Measurements from ENCODE around the gene CPEB1. TPM values are rescaled to one million over a fixed set of nuclear protein-coding genes. Genes with fewer than 3 reads are reported as not detected.

The CPEB1 gene
- total and polyA plus RNA-seq, 2 of the 13 experiments (the other 11 are each of a cell fraction or from before 2014, with no cell fraction given), result 0.03 to 0.07 TPM

- TF ChIP-seq SNAPC2 (CRISPR knock-in tag; IDR thresholded peaks at IDR 0.05) (peak; percentile 72; the same call in 1 of the 2 replicates), IRF9 (CRISPR knock-in tag; IDR thresholded peaks at IDR 0.05; ENCODE audit: borderline replicate concordance) (peak; percentile 70; the same call in 1 of the 2 replicates), ZNF674 (CRISPR knock-in tag; IDR thresholded peaks at IDR 0.05; ENCODE audit: low read depth) (no peak), ZNF629 (CRISPR knock-in tag; conservative IDR thresholded peaks at IDR 0.05) (no peak), FOXK2 (IDR thresholded peaks at IDR 0.05) (no peak), ZNF780A (CRISPR knock-in tag; IDR thresholded peaks at IDR 0.05) (peak; percentile 85; the same call in 1 of the 2 replicates)
Measured at GRCh38 chr15:82663186-82663600, 16.0 kb upstream of the CPEB1 start (continued).

GRCh38 chr15:82662641-82663040, 15.5 kb upstream of the CPEB1 start:
- intact Hi-C loops (cut with micrococcal nuclease; ENCODE audit: unreplicated experiment) (no loop called here), in situ Hi-C loops (cut with HindIII; ENCODE audit: extremely low pct_ligation_motif_present, low pct_unique_long_range_greater_than_20kb) (no loop called here)
- no peak overlapping the region for H3K9ac ChIP-seq (ENCODE audit: insufficient read depth, low read depth, low read length)
- no peak overlapping the region for H2AFZ ChIP-seq (ENCODE audit: low read length)
- DNase-seq (ENCODE audit: low spot score) (no peak), ATAC-seq (no peak), FAIRE-seq (no peak)
- H3K27ac ChIP-seq (ENCODE audit: extremely low read length, insufficient read depth, low read length), result no peak overlapping the region
- H3K4me1 ChIP-seq (ENCODE audit: insufficient read depth, low read length), result no peaks in the 10 kb centered on the region
- ChIA-PET CTCF (ENCODE audit: low intra/inter-chr PET ratio, low total read pairs) (no interaction called here), POLR2A (no interaction called here)
- H4K20me1 ChIP-seq (ENCODE audit: insufficient read depth, low read length), result no peaks in the 10 kb centered on the region
- 2% methylated on average over 7 of the region's 9 CpGs for WGBS (ENCODE audit: low lambda C conversion rate)
- peaks cover 0 to 3% of the 10 kb centered on the region in 2 experiments; a peak in 1 of 5 replicates for H3K27me3 ChIP-seq (ENCODE audit: control insufficient read depth in 1 of 2, insufficient read depth in 2 of 2, low read length in 2 of 2)
- no peak overlapping the region for H3K4me2 ChIP-seq (ENCODE audit: low read depth, low read length)
- no TSS peak for BruUV-seq (replicated peaks)
- no peaks in the 10 kb centered on the region for H3K9me3 ChIP-seq (ENCODE audit: low read length)
- TF ChIP-seq ZBTB37 (CRISPR knock-in tag; IDR thresholded peaks at IDR 0.05) (no peak), MAZ (IDR thresholded peaks at IDR 0.05; ENCODE audit: borderline replicate concordance, low read depth, low read length) (no peak), MAZ (CRISPR knock-in tag; IDR thresholded peaks at IDR 0.05; ENCODE audit: low read depth) (no peak), RBAK (CRISPR knock-in tag; IDR thresholded peaks at IDR 0.05) (no peak), ZNF660 (CRISPR knock-in tag; IDR thresholded peaks at IDR 0.05; ENCODE audit: borderline replicate concordance, low read depth) (no peak), ZNF18 (CRISPR knock-in tag; IDR thresholded peaks at IDR 0.05; ENCODE audit: insufficient replicate concordance) (no peak)
- no peak overlapping the region for H3K4me3 ChIP-seq (replicated peaks in 1 of 3; ENCODE audit: insufficient read depth in 1 of 3, low read depth in 2 of 3, low read length in 3 of 3)
- H3K36me3 ChIP-seq (replicated peaks in 1 of 2; ENCODE audit: control insufficient read depth in 1 of 2, insufficient read depth in 2 of 2, low read length in 2 of 2), result no peaks in the 10 kb centered on the region
- no peaks in the 10 kb centered on the region for H3K79me2 ChIP-seq (ENCODE audit: insufficient read depth, low read length)

Measured in HepG2 (cell line).